ENCODE results near the gene WASF3.

WASF3 gene

DNA sequence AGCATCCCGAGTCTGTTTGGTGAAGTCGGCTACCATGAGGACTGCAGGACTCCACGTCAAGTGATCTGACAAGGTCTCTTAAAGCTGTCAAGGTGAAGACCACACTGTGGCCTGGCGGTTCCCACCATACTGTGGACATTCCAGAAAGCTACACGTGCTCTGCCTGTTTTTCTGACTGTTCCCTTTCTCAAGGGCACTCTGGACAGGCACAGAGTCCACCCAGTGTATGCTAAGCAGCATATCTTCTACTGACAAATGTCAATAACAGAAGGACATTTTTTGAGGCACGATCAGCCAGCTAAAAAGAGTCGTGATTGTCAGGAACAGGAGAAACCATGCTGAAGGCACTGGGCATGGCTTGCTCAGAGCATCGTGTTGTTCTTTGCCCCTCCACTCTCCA, 12.8 kb upstream of the WASF3 start:
- DNase-seq: no peak

DNA sequence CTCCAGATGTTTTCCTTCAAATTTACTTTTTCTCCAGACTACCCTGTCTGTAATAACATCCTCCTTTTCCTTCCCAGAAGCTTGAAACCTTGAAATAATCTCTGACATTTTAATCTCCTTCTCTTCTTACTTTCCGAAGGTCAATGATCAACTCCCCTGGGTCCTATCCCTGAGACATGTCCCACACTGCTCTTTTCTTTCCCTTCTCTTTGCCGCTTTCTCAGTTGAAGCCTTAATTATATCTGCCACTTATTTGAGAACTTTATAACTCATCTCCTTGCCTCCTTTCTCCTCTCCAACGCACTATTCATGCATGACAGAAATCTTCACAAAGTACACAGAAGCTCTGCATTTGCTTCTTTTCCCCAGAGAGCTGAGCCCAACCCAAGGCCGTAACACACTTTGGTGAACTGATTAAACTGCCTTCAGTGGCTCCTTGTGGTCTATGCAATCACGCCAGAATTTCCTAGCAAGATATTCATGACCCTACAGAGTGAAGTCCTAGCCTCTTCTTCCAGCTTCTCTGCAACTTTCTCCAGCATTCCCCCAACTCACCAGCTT, 9.2 kb upstream of the WASF3 start:
- DNase-seq: no peak

DNA sequence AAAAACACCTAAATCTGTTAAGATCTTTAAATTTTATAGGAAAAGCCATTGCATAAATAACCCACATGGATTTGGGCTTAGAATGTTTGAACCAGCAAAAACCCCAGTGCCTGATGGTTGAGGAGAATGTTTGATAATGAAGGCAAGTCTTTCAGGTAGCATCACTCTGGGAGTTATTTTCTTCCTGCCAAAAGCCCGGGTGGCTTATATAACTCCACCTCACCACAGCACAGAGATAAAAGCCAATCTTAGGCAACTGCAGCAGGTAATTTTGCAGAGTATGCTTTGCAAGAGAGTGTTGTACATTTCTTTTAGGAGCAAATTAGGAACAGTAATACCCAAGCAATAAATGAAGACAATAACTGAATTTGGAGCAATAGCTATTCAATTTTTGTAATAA, 7.8 kb upstream of the WASF3 start:
- DNase-seq: no peak

DNA sequence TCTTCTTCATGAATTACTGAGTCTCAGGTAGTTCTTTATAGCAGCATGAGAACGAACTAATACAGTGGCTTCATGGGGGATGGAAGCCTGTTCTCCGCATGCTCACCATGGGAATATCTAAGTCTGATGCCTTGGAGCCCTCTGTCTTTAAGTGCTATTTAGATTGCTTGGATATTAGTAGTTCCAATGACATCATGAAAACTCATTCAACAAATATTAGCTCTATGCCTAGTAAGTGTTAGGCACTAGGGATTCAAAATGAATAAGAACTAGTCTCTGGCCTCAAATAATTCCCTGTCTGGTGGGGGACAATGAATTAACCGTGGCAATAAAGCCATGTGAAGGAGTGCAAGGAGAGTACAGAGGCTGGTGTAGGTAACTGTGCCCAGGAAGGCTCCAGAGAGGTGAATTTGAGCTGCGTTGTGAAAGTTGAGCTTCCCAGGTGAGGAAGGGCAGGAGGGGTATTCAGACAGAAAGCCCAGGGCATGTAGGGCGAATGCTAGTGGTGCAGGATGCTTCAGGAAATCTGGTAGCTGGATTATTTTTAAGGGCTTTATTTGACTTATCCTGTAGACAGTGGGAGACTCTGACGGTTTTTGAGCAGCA, 6.1 kb upstream of the WASF3 start:
- no peak for DNase-seq

DNA sequence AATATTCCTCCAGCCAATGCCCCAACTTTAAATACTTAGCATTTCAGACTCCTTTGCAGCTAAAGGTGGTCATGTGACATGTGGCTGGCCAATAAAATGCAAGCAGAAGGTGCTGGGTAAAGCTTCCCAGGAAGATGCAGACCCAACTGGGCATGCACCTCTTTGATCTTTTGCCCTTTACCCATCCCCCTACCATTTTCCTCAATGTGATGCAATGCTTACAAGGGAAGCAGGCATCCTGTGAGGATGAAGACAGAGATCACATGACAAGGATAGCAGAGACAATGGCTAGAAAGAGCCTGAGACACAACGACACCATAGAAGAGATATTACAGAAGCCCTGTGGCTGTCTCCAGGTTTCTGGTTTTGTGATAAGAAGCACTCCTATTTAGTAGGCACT, 2.1 kb upstream of the WASF3 start:
- DNase-seq: no peak

DNA sequence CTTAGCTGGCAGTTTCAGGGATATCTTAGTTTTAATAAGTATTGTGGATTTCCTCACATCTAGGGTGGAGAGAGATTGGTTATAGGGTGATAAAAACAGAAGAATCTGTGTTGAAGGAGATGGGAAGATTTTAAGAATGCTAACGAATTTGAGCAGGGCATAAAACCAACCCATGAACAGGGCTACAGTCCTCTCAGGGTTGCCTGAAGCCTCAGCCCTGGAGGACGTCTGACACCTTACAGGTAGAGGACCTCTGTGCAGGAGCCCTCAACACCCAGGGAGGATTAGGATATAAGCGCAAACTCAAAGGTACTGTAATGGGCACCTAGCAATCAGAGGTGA, 461 bp upstream of the WASF3 start:
- no peak for DNase-seq

DNA sequence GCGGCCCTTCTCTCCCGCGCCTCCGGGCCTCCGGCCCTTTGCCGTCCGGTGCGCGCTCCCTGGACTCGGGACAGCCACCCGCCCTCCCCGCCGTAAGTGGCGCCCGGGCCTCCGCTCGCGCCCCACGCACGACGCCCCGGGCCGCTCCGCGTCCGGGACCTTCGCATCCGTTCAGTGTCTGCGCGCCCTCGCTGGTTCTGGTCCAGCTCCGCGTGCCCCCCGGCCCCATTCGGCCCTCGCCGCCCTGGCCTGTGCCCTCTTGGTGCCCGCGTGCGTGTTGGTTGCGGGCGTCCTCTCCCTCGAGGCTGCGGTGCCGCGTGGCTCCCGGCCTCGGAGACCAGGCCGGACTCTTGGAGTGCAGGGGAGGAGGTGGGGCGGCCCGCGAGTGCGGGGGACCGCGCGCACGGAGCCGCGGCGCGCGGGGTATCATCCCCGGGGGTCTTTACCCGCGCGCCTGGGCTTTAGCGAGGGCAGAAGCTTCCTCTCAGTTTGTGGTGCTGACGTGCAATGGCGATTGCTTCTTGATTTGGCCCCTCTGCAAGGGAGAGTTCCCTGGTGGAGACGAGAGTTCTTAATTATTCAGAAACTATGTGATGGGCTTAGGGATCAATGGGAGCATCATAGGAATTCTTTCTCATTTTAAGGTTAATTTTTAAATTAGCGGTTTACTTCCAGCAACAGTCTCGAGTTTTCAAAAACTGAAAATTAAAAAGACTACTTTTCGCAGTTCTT, 757 bp downstream of the WASF3 start:
- DNase-seq: peak; percentile 10

DNA sequence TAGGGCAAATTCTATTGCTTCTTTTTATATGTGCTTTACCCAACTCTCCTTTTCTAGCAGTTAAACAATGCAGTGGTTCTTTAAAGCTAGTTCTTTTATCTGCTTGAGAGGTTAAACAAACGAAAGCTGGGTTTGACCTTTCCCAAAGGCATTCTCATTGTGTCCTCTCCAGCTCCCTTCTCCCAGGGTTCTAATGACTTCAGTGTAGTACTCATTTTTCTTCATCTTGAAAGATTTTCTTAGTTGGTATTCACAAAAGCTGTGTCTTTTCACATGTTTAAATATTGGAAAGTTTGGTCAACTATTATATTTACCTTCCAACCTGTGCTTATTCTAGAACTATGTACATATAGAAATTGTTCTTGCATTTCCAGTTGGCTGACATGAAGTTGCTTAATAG, 1.5 kb downstream of the WASF3 start:
- no peak for DNase-seq

DNA sequence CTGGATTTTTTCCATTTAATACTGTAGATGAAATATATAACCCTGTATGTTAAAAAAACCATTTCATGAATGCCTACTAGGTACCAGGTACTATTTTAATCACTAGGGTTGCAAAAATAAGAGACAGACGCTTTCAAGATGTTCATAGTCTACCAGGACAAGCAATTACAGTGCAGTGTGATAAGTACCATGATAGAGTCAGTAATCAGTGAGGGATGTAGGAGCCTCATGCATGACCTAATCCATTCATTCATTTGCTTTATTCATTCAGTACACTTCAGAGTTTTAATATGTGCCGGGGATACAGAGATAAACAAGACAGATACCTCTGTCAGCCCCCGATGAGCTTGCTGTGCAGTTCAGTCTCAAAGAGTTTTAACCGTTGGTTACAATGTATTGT, 3.0 kb downstream of the WASF3 start:
- no peak for DNase-seq

DNA sequence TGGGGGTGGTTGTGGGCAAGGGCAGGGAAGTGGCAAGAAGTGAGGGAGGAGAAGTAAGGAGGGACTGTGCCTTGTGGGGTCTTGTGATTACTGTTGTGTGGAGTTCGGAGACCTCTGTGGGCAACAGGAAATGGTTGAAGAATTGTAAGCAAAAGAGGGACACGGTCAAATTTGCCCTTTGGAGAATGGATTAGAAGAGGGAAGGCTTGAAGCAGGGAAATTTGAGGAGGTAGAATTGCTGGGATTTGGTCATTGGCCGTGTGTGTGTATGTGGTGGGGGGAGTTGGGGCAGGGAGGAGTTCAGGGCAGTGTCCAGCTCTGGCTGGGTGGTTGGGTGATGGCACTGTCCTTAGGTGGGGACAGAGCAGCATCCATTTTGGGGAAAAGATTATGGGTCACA, 3.6 kb downstream of the WASF3 start:
- no peak for DNase-seq

DNA sequence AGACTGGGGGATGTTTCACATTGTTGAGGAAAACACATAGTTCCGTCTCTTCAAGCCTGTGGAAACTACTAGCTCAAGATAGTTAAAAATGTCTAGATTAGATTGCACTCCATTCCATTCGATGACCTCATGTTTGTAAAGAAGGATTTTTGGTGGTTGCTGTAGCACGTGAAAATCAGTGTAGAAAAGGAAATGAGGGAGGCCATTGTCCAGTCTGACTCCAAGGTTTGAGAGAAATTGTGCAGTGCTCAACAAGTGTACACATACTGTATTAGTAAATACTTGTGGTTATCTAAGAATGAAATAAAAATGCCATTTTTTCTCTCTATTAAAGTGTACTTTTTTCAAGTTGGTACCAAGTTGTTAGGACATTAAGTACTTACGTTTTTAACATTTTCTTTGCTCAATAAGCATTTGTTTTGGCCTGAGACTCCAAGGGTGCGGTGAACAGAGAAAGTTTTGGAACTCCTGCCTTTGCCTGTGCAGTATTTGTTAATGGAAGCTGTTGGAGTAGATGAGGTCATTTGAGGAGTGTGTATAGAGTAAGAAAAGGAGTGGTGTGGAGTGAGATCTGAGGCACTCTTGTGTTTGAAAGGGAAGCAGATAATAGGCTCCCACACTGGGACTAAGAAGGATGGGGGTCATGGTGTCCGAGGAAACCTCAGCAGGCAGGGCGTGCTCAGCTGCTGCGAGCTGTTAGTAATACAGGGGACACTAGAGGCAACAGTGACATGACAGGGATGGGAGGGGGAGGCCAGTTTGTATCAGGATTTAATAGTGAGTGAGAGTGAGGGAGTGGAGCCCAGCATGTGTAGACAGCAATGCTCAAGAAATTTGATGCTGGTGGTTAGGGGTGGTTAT, 4.4 kb downstream of the WASF3 start:
- peak; percentile 74 for DNase-seq

DNA sequence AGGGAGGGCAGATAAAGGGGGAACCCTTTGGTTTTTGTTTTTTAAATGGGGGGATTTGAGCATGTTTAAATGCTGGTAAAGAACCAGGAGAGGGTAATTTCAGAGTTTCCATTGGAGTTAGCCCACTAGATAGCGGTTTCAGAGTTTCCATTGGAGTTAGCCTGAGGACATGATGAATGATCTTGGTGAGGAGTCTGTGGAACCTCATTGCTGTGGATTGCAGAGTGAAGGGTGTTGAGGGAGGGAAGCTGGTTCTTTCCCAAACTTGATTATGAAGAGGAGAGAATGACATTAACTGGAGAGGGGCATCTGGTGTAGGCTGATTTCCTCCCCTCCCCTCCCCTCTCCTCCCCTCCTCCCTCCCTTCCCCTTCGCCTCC, 5.0 kb downstream of the WASF3 start:
- DNase-seq: no peak

DNA sequence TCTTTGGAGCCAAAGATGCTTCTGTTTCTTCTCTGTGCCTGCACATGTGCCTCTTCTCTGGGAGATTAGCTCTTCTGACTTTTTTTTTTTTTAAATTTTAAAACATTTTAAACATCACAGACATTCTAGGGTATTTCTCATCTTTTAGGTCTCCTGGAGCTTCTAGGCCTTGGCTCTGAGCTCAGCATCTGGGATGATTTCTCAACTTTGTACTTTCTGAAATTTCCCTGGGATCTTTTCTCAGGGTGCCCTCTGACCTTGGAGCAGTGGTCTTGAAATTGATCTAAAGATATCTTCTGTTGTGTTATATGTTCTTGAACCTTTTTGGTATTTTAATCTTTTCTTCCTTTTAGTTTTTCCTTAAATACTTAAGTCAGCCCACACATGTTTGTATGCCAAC, 6.2 kb downstream of the WASF3 start:
- no peak for DNase-seq

DNA sequence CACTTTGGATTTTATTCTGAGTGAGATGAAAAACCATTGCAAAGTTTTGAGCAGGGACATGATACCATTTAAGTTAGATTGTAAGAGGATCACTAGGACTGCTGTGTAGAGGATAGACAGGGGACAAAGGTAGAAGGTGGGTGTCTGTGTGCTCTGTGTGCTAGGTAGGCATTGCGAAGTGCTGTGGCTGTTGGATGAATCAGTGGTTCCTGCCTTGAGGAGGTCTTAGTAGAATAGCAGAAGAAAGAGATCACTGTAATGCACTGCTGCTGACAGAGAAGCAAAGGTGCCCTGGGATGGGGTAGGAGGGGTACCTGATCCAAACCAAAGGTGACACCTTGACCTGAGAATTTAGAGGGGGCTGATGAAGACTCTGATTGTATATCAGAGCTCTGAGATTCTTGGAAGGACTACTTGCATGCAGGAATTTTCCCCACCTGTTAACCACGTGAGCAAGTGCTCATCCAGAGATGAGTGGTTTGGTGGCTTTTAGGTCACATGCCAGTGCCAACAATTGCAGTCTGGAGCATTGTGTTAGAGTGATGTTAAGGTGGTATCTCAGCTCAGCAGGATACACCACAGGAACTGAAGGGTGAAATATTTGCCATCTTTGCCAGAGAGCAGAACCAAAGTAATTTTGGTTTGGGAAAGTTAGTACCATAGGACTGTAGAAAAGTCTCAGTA, 10.8 kb downstream of the WASF3 start:
- no peak for DNase-seq

DNA sequence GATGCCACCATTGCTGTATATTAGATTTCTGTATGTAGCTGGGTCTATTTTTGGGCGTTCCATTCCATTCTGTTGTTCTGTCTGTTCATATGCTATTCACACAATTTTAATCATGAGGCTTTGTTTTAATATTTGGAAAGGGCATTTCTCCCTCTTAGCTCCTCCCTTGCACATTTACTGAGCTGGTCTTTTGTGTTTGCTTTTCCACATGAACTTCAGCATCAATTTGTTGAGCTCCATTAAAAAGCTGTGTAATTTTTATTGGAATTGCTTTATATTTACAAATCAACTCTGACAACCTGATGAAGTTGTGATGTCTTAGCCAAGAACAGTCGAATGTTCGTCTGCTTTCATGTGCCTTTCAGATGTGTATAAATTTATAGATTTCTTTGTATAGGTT, 14.0 kb downstream of the WASF3 start:
- DNase-seq: no peak

DNA sequence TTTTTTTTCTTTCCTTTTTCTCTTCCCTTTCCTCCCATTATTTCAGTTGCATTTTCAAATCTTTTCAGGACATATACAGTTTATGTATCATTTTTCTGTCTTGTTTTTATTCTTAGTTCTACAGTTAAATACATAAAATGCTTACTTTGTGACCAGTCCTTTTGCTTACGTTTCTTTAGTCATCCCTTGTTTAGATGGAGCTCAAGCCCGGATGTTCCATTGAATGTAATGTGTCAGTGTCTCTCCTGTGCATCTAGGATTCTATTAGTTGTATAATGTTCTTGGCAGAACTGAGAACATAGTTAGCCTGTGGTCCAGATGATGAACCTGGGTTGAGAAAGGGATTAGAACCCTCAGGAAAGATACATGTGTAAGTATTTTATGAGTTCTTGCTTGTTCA, 17.8 kb downstream of the WASF3 start:
- DNase-seq: no peak

DNA sequence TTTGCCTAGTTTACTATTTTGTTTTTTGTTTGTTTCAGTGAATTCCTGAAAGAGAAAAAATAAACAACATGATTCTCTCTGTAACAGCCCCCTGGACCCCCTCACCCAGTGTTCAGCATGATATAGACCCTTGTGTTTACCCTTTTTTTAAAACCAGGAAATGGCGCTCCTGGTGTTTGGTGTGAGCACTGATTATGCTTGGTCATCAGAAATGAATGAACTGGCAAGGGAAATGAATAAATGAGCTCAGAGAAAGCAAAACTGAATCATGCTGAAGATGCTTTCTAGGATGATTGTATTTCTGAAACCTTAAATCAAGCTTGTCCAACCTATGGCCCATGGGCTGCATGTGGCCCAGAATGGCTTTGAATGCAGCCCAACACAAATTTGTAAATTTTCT, 22.1 kb downstream of the WASF3 start:
- DNase-seq: no peak

DNA sequence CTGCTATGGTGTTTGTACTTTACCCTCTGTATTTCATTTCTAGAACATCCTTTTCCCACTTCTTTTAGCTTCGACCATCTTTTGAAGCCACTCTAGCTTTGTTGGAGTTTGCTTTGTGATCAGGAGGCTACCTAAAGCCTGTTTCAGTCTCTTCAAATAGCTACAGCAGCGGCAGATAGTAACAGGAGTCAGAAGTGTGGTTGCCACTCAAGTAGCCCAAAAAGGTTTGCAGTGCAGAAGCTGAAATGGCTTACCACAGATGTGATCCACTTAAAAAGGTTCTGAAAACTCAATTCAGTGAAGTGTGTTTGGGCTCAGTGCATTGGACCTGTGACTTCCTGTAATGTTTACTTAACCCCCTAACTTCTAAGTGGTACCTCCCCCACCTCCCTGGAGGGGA, 26.2 kb downstream of the WASF3 start:
- DNase-seq: no peak

DNA sequence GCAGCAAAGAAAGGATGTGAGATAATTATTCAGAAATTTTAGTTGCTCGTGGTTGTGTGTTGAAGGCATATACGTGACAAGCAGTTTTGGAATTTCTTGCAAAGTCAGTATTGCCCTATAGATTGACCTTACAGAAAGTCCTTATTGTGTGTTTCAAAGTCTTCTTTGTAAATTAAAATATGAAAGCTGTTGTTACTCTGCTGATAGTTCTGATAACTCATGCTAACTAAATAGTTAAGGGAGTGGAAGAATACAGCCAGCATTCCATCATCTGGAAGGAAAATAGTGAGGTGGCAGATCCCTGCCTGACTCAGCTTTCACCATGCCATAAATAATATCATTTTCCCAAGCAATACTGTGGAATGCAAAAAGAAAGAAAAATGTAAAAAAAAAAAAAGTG, 27.2 kb downstream of the WASF3 start:
- DNase-seq: peak; percentile 88

DNA sequence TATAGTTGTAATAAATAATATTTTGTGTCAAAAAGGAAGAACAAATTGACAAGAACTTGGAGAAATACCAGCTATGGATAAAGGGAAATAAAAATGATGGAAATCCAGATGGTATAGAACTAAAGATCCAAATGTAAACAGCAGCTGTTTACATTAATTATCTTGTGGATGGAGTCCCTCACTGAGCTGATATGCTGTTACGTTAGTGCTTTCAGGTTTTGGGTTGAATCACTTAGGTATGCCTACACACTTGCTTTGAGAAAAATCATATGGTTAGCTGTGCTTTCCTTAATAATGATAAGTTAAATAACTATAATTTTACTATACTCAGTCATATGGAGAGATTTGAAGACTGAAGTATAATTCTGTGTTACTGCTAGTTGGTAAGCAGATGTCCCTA, 27.7 kb downstream of the WASF3 start:
- peak; percentile 18 for DNase-seq

DNA sequence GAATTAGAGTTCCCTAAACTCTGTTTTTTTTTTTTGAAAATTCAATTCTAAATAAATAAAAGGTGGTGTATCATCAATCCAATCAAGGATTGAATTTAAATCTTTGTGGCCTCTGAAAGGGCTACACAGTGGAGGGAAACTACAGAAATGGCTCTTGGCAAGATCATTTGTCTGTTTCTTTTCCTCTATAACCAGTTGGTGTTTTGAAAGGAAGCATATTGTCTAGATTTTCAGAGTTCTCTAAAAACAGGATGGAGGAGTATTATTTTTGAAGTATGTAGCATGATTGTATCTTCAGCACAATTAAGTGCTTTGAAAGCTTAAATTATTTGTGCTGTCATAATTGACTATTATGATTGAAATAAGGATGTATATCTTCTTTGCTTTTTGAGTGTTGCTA, 29.8 kb downstream of the WASF3 start:
- DNase-seq: no peak

DNA sequence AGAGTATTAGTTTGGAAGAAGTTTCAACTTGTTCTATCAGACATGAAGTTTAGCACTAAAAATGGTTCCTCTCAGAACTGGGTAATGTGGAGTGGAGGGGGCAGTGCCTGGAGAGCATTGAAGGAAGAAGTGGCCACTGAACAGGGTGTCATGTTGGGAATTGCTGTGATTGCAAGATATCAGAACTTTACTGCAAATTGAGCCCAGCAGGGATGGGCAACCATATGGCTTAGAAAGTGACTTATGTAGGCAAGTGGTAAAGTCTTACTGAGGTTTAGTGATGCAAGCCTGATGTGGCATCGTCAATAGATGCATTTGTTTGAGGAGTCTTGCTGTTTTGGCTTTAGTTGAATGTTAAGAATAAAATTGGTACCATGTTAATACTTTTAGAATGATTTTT, 31.7 kb downstream of the WASF3 start:
- DNase-seq: no peak

DNA sequence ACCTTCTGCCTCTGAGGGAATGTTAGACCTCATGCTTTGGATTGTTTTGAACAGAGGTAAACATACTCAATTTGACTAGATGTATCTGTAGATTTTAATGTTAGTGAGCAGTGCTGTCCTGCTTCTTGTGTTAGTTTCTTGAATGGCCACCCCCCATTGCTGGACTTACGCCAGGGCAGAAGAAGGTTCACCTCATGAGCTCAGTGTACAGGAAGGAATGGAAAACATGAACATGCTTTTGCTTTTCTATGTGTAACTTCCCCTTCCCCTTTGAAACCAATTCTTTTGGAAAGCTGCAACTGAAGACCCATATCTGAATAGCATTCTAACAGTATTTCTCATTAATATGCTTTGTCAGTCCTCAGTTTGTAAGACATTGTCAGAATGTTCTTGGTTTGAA, 32.3 kb downstream of the WASF3 start:
- DNase-seq: peak; percentile 40
